Measurements from ENCODE around the gene ARHGDIG. TPM values are rescaled to one million over a fixed set of nuclear protein-coding genes. Genes with fewer than 3 reads are reported as not detected.

Gene ARHGDIG
- total and polyA plus RNA-seq, 9 of the 15 experiments (the other 6 are each of a cell fraction or from before 2014, with no cell fraction given) = 0.36 to 2.5 (median 0.64) TPM; not detected in 2

GRCh38 chr16:324451-325334 is 44.3 kb downstream of the ARHGDIG start (continued):
- TF ChIP-seq ZBTB49 (CRISPR knock-in tag; IDR thresholded peaks at IDR 0.05; ENCODE audit: borderline replicate concordance) (no peak), CBFA2T2 (conservative IDR thresholded peaks at IDR 0.05) (peak; percentile 95), COPS2 (conservative IDR thresholded peaks at IDR 0.05) (no peak), NR2F6 (CRISPR knock-in tag; IDR thresholded peaks at IDR 0.05) (no peak), ILK (tag; IDR thresholded peaks at IDR 0.05; ENCODE audit: borderline replicate concordance, low read depth) (no peak), SAP30 (IDR thresholded peaks at IDR 0.05; ENCODE audit: borderline replicate concordance, insufficient read depth, low read depth, low read length, poor library complexity, severe bottlenecking) (no peak), POLR2AphosphoS5 (IDR thresholded peaks at IDR 0.05; ENCODE audit: control insufficient read depth, insufficient read depth, low read depth, low read length) (peak; percentile 83; the same call in 1 of the 2 replicates), NCOA6 (IDR thresholded peaks at IDR 0.05) (no peak), HDGF (IDR thresholded peaks at IDR 0.05) (no peak), POLR2H (tag; IDR thresholded peaks at IDR 0.05; ENCODE audit: low read depth) (no peak), EP400 (IDR thresholded peaks at IDR 0.05) (peak; percentile 75), TARDBP (IDR thresholded peaks at IDR 0.05) (no peak), IFI16 (CRISPR knock-in tag; IDR thresholded peaks at IDR 0.05) (no peak), ZNF175 (CRISPR knock-in tag; IDR thresholded peaks at IDR 0.05; ENCODE audit: low read depth) (no peak), SMARCA4 (IDR thresholded peaks at IDR 0.05) (peak; percentile 78; the same call in 1 of the 2 replicates), TAF1 (IDR thresholded peaks at IDR 0.05; ENCODE audit: control insufficient read depth, extremely low read depth, insufficient read depth, low read length, severe bottlenecking) (no peak), RBM39 (optimal IDR thresholded peaks at IDR 0.05; ENCODE audit: low read depth, low read length) (no peak), LEF1 (IDR thresholded peaks at IDR 0.05) (peak; percentile 73; the same call in 1 of the 2 replicates), ZNF444 (CRISPR knock-in tag; IDR thresholded peaks at IDR 0.05) (no peak), WHSC1 (IDR thresholded peaks at IDR 0.05; ENCODE audit: low read length) (no peak), BRF1 (IDR thresholded peaks at IDR 0.05; ENCODE audit: borderline replicate concordance, extremely low read depth, insufficient read length) (no peak)
- TF ChIP-seq, protein P1, sequence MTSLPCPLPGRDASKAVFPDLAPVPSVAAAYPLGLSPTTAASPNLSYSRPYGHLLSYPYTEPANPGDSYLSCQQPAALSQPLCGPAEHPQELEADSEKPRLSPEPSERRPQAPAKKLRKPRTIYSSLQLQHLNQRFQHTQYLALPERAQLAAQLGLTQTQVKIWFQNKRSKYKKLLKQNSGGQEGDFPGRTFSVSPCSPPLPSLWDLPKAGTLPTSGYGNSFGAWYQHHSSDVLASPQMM (CRISPR knock-in tag; IDR thresholded peaks at IDR 0.05) = no peak
- TF ChIP-seq, protein P2, sequence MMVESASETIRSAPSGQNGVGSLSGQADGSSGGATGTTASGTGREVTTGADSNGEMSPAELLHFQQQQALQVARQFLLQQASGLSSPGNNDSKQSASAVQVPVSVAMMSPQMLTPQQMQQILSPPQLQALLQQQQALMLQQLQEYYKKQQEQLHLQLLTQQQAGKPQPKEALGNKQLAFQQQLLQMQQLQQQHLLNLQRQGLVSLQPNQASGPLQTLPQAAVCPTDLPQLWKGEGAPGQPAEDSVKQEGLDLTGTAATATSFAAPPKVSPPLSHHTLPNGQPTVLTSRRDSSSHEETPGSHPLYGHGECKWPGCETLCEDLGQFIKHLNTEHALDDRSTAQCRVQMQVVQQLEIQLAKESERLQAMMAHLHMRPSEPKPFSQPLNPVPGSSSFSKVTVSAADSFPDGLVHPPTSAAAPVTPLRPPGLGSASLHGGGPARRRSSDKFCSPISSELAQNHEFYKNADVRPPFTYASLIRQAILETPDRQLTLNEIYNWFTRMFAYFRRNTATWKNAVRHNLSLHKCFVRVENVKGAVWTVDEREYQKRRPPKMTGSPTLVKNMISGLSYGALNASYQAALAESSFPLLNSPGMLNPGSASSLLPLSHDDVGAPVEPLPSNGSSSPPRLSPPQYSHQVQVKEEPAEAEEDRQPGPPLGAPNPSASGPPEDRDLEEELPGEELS (CRISPR knock-in tag; IDR thresholded peaks at IDR 0.05; ENCODE audit: borderline replicate concordance) = no peak; the same call in 1 of the 2 replicates
